Liver (tissue), 3 donors: ENCODE data around the gene NHERF1.

Source experiments
- CTCF ChIP-seq: fragments of 150-350 bp; IDR thresholded peaks from 2 replicates; pipeline ENCODE4 v1.5.1; 2017; ENCODE audit warnings: improper control_type of control experiment, low read depth, low read length; ENCODE audit not compliant: missing input control
- EGR1 ChIP-seq, 2 donors: IDR thresholded peaks; 2 replicates each; pipeline ENCODE4 v1.6.1; 2016 to 2018; ENCODE audit warnings: antibody characterized with exemption in 2 of 2, low read depth in 2 of 2
- FOXA1 ChIP-seq: IDR thresholded peaks from 2 replicates; pipeline ENCODE4 v1.6.1; 2016; ENCODE audit warnings: antibody characterized with exemption
- GABPA ChIP-seq, 2 donors: IDR thresholded peaks in 1 of 2; conservative IDR thresholded peaks in 1 of 2; 2 replicates each; pipeline ENCODE4 v1.6.1; 2016; ENCODE audit warnings: antibody characterized with exemption in 2 of 2, mild to moderate bottlenecking in 1 of 2, moderate library complexity in 1 of 2
- HNF4A ChIP-seq, 2 donors: conservative IDR thresholded peaks; 2 replicates each; pipeline ENCODE4 v1.6.1; 2016; ENCODE audit warnings: antibody characterized with exemption in 2 of 2, mild to moderate bottlenecking in 2 of 2
- RAD21 ChIP-seq, 2 donors: IDR thresholded peaks; 2 replicates each; pipeline ENCODE4 v1.6.1; 2016; ENCODE audit warnings: antibody characterized with exemption in 2 of 2, mild to moderate bottlenecking in 2 of 2
- REST ChIP-seq: IDR thresholded peaks from 2 replicates; pipeline ENCODE4 v1.6.1; 2016; ENCODE audit warnings: antibody characterized with exemption, mild to moderate bottlenecking
- SP1 ChIP-seq: IDR thresholded peaks from 2 replicates; pipeline ENCODE4 v1.6.1; 2018; ENCODE audit warnings: antibody characterized with exemption, mild to moderate bottlenecking
- TAF1 ChIP-seq: conservative IDR thresholded peaks from 2 replicates; pipeline ENCODE4 v1.6.1; 2016; ENCODE audit warnings: antibody characterized with exemption, mild to moderate bottlenecking
- YY1 ChIP-seq: IDR thresholded peaks from 2 replicates; pipeline ENCODE4 v1.6.1; 2016; ENCODE audit warnings: antibody characterized with exemption, mild to moderate bottlenecking
- ZBTB33 ChIP-seq: IDR thresholded peaks from 2 replicates; pipeline ENCODE4 v1.6.1; 2016; ENCODE audit warnings: antibody characterized with exemption
- TF ChIP-seq, protein P1 (sequence below): IDR thresholded peaks from 2 replicates; pipeline ENCODE4 v1.6.1; 2016; ENCODE audit warnings: antibody characterized with exemption
- TF ChIP-seq, protein P2 (sequence below): IDR thresholded peaks from 2 replicates; pipeline ENCODE4 v1.6.1; 2016; ENCODE audit warnings: antibody characterized with exemption
- donor health status: healthy.
- donor health status: healthy.

GRCh38 chr17:74803971-74804370, 55.5 kb downstream of the NHERF1 start:
- TF ChIP-seq CTCF (no peak), TAF1 (no peak), REST (no peak), GABPA (IDR thresholded peaks at IDR 0.05 in 1 of 2, conservative IDR thresholded peaks at IDR 0.05 in 1 of 2) (no peak), EGR1 (IDR thresholded peaks at IDR 0.05; ENCODE audit: low read depth in 2 of 2) (no peak), HNF4A (conservative IDR thresholded peaks at IDR 0.05) (no peak), RAD21 (IDR thresholded peaks at IDR 0.05) (no peak), ZBTB33 (no peak), YY1 (no peak), FOXA1 (no peak), SP1 (no peak)
- TF ChIP-seq, protein P1, sequence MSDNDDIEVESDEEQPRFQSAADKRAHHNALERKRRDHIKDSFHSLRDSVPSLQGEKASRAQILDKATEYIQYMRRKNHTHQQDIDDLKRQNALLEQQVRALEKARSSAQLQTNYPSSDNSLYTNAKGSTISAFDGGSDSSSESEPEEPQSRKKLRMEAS, result no peak
- TF ChIP-seq, protein P2, sequence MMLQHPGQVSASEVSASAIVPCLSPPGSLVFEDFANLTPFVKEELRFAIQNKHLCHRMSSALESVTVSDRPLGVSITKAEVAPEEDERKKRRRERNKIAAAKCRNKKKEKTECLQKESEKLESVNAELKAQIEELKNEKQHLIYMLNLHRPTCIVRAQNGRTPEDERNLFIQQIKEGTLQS, result no peak
